Activated CD4-positive, CD25-positive, alpha-beta regulatory T cell treated with anti-CD3 and anti-CD28 coated beads, Interleukin-2, amount 50 U/mL, for 24 hours (primary cell): ENCODE data around the gene VMAC.
"Not testable (repeated sequence)": the region's sequence is repeated elsewhere in the genome, so short reads cannot be mapped to it uniquely, and the experiment has no call there.

ENCODE experiments used
- ATAC-seq, 2 donors: fragments of 150-1000 bp; cut with Tn5 transposase; one replicate each; pipeline ENCODE4 v1.10.0; 2021; ENCODE audit warnings: mild to moderate bottlenecking in 1 of 2, moderate library complexity in 1 of 2

VMAC gene

DNA sequence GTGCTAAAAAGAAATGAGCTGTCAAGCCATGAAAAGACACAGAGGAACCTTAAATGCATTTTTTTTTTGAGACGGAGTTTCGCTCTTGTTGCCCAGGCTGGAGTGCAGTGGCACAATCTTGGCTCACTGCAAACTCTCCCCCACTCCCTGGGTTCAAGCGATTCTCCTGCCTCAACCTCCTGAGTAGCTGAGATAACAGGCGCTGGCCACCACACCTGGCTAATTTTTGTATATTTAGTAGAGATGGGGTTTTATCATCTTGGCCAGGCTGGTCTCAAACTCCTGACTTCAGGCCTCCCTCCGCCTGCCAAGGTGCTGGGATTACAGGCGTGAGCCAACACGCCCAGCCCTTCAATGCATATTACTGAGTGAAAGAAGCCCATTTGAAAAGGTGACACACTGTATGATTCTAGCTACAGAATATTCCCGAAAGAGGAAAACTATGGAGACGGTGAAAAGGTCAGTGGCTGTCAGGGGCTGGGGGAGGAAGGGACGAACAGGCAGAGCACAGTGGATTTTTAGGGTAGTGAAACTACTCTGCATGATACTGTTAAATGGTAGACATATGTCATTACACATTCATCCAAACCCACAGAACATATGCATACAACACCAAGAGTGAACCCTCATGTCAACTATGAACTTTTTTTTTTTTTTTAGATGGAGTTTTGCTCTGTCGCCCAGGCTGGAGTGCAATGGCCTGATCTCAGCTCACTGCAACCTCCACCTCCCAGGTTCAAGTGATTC is 20.4 kb upstream of the VMAC start:
- ATAC-seq: not testable (repeated sequence)

DNA sequence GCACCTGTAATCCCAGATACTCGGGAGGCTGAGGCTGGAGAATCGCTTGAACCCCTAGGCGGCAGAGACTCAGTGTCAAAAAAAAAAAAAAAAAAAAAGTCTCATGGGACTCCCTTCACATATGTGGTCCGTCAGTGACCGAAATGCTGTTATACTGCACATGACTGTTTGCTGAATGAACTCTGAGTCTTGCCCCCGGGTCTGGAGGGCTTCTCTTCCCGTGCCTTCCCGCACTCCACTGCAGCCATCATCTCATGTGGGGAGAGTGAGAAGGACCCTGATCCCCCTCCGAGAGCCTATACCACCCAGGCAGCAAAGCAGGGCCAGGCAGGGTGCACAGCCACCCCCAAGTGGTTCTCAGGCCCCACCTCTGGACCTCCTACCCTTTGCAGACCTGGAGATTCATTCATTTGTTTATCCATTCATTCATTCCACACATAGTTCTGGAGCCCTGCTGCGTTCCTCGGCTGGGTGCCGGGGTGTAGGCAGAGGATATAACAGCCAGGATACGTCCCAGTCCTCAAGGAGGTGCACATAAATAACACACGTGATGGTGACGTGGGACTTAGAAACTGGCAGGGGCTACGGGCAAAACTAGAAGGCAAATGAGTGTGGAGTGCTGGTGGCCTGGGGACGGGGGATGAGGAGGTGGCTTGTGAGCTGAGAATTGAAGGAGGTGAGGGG is 15.2 kb upstream of the VMAC start:
- no peak for ATAC-seq

DNA sequence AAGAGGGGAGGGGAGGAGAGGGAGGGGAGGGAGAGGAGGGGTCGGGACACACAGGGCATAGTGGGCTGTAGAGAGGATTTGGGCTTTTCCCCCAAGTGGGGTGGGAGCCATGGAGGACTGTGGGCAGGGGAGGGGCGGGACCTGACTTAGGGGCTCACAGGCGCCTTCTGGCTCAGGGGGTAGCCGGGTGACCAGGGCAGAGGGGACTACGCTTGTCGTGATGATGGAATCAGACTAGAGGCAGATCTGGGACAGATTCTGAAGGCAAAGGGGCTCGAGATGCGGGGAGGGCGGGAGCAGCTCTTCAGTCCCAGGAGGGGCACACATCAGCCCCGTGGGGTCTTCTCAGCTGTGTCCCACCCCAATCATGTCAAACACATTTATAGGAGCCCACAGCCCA is 14.6 kb upstream of the VMAC start:
- ATAC-seq: peak in 1 of 2 donors; percentile 9

DNA sequence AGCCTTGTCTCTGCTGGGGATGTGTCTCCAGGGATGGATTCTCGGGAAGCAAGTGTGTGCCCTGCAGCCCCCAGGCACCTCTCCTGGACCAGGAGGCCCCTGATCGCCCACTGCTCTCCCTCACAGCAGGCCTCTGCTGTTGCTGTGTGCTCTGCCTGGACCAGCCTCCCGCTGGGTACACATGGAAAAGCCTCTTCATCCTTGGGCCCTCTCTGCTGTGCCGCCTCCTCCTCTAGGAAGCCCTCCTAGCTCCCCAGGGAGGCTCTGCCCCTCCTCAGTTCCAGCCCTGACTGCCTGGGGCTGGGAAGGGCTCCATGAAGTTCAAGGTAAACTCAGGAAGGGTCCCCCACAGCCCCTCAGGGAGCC is 13.1 kb upstream of the VMAC start:
- ATAC-seq: no peak

DNA sequence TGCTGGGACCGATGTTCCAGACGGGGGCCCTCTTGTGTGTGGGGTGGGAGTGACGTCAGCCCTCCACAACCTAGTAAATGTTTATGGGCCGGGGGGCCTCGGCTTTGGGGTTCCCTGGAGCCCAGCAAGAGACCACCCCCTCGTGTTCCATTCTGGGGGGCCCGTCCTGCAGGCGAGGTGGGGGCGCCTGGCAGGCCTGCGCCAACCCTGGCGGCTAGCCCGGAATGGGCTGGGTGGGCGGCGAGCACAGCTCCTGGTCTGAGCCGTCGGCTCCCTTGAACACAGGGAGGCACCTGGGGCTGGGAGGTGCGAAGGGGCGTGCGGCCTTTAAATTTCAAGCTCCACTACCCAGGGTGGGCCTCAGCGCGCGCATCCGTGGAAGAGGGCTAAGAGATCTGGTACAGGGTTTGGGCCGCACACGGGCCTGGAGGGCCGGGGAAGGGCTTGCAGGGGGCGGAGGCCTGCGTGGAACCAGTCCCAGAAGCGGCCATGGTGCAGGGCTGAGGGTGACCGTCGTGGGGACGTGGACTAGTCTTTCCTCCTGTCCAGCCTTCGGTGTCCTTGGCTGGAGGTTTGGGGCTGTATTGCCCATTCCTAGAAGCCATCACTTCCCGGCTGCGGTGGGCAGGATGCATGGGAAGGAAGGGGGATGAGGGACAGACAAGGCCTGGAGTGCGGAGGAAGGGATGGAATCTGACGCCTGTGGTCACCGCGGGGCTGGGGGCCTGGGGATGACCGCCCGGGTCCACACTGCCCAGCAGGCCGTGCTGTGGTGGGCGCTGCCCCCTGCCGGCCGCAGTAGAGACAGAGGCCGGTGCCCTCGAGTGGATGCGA is 12.5 kb upstream of the VMAC start:
- ATAC-seq: peak in 1 of 2 donors; percentile 5

DNA sequence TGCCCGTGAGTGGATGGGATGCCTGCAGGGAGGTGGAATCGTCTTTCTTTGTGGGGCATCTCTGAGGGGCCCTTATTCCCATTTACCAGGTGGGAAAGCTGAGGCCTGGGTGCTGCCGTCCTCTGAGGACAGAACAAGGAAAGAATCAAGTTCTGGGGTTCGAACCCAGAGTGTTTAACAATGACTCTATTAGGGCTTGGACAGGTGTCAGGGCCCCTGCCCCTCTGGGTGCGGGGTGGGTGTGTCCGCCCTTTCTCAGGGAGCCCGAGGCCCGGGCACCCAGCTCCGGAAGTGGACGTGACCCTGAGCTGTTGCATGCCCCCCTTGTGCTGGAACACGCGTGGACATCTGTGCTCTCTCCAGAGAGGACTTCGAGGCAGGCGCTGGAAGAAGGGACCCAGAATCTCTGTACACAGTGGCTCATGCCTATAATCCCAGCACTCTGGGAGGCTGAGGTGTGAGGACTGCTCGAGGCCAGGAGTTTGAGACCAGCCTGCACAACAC is 11.8 kb upstream of the VMAC start:
- ATAC-seq: no peak

DNA sequence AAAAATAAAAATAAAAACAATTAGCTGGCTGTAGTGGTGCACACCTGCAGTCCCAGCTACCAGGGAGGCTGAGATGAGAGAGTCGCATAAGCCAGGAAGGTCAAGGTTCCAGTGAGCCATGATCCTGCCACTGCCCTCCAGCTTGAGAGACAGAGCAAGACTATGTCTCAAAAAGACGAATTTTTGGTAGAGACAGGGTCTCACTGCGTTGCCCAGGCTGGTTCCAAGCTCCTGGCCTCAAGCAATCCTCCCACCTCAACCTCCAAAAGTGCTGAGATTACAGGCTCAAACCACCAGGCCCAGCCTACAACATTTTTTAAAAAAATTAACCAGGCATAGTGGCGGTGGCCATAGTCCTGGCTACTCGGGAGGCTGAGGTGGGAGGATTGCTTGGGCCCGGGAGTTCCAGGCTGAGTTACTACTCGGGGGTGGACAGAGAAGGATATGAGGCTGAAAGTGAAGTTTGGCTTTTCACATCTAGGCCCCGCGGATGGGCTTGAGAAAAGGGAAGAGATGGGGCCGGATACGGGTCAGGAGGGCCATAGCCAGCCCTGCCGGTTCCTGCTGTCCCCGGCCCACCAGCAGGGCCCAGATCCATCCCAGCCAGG is 11.3 kb upstream of the VMAC start:
- ATAC-seq: no peak

DNA sequence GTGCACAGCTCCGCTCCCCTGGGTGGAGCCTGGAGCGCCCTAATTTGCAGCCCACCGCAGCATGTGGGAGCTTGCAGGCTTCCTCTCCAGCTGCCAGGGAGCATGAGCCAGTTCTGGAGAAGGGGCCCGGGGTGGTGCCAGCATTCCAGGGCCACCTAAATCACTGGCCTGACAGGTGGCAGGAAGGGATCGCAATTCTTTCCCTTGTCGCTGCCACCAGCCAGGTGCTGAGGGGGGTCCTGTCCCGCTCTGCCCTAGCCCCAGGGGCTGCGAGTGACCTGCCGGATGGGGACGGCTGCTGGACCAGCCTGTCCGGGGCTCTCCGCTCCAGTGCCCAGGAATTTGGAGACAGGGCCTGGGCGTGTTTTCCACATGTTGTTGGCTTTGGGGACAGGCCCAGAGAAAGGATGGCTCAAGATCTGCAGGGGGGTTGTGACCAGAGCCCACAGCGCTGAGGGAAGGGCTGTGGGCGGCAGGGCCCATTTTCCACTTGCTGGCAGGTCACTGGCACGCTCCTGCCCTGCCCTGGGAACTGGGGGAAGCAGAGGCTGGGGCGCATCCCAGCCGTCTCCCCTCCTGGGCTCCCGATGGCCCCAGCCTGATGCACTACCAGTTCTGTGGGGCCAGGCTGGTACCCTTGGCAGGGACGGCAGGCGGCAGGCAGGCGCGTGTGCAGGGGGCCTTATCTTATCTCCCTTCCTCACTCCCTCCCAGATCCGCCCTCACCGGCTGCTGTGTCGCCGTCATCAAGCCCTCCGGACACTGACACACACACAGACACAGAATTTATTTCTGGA is 10.6 kb upstream of the VMAC start:
- ATAC-seq: no peak

DNA sequence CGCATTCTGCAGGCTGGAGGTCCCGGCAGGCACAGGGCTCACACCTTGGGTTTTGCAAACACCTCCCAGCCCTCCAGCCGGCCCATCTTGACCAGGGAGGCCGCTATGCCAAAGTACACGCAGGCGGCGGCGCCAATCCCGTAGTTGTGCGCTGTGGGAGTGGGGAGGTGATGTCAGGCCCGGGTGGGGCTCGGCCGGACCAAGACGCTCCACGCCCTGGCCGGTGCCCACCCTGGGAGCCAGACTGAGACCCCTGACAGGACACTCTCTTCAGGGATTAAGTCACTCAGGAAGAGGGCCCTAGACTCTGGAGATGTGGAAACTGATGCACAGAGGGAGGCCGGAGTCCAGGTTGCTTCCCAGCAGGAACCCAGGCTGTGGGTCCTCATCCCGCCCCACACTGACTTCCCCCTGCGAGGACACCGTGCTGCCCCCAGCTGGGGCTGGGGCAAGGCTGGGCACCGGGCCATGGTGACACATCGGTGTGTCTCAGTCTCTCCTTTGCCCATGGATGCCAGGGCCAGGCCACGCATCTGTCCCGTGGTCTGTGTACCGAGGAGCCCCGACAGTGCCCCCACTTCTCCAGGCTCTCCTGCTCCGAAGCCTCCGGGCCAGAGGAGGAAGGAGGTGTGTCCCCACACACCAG is 9.8 kb upstream of the VMAC start:
- ATAC-seq: no peak

DNA sequence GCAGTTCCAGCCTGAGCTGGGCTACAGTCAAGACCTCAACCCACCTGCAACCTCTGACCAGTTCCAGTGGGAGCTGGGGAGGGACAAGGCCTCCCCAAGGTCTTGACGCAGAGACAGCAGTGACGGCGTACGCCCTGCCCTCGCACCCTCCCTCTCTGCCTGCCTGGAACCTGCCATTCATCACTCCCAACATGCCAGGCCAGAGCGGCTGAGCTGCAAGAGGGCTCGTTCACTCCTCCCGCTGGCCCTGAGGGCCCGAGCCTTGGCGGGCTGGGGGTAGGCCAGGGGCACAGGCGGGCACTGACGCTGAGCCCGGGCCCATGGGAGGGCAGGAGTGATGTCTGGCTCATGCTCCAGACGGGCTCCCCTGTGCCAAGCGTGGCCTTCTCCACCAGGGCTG is 9.3 kb upstream of the VMAC start:
- no peak for ATAC-seq

DNA sequence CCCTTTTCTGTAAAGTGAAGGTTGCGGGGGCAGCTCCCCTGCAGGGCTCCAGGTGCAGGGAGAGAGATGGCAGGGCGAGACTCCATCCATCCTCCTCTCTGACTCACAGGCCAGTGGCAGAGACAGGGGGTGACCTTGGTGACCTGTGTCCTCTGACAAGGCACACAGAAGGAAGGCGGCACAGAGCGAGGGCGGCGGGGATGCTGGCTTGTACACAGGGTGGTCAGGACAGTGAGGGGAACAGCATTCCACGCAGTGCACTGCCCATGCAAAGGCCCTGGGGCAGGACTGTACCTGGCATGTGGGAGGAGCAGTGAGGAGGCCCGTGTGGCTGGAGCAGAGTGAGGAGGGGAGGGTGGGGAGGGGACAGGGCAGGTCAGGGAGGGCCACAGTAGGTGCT is 8.8 kb upstream of the VMAC start:
- ATAC-seq: no peak

DNA sequence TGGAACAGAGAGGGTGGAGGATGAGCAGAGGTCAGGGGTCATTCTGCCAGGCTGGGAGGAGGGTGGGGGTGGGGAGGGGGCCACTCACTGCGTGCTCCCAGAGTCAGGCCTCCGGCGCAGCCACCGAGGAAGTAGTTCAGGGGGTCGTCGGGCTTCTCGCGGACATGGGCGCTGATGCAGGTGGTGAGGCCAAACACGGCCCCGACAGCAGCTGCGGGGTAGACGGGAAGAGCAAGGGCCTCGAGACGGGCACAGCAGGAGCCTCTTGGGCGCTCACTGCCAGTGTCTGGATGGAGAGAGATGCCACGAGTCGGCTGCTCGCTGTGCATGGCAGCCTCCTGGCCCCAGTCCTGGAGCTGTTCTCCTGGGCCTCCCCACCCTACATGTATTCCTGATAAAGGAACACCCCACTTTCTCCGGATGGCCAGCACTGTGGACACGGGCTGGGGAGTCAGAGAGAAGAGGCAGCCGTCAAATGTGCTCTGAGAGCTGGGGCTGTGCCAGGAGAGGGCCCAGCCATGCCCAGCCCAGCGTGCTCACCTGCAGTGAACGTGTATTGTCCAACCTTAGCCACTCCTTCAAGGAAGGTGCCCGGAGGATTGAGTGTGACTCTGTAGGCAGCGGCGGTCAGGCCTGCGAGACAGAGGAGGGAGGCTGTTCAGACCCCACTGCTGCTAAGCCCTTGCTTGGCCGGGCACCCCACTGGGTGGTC is 8.2 kb upstream of the VMAC start:
- ATAC-seq: no peak

DNA sequence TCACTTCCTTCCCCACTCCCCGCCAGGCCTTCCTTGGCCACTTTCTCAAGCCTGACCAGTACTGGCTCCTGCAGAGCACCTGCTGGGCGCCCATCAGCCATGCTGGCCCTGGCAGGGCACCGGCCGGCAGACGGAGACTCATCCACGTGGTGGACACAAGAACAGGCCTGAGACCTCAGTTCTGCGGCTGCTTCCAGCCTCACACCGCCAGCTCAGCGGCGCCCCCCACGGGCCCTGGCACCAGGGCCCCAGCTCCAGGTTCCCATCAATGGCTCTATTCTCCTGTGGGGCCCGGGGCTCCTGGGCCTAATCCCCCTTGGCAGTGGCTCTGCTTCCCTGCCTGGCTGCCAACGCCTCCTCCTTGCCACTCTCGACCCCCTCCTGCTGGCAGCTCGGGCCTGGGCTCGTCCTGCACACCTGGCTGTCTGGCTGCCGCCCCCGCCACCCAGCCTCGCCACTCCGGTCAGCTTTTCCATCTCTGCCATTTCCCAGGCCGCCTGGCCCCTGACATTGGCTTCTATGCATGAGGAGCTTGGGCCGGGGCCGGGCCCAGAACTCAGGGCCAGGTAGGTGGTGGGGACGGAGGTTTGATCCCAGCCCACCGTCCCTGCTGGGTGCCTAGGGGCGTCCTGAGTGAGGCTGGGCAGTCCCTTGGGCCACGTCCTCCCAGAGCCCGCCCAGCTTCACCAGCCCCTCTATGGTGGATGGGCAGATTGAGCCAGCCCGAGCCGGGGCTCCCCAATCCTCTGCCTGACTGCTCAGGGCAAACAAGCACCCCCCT is 7.3 kb upstream of the VMAC start:
- no peak for ATAC-seq

DNA sequence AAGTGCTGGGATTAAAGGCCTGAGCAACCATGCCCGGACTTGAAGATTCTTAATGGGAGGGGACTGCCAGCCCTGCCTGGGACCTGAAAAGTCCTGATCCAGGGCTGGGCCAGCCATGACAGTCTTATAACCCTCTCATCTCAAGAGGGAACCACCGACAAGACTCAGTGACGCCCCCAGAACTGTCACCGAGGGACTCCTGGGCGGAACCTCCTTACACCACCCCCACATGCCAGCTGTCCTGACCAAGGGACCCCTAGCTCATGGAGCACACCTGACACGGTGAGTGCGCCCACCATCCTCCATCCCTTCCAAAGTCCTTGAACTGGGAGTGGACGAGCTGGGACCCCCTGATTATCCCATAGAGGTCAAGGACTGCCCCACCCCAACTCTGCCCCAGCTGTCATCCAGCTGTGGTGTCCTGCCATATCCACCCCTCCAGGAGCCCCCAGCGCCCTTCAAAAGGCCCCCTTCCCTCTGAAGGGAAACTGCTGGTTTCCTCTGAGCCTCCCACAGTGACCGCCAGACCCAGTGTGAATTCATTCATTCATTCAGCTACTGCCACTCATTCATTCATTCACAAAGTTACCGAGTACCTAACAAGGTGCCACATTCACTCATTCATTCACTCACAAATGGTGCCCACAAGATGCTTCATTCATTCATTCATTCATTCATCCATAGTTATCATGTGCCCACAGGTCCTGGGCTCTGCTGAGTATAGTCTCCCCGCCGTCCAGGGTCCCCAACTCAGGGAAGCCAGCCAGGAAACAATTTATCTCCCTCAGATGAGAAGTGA is 4.7 kb upstream of the VMAC start:
- no peak for ATAC-seq

DNA sequence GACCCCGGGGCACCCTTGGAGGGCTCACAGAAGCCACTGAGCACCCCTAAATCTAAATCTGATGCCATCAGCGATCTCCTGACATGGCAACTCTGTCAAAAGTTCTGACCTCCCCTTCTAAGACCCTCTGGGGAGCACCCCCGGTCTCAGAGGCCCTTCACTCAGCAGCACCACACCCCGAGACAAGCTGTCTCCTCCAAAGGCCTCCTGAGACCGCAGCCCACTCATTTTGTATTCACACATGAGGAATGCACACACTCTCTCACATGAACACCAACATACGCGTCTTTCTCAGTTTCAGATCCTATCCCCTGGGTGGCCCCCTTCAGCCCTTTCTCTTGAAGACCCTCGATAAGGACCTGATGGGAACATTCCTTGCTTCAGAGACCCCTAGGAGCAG is 3.7 kb upstream of the VMAC start:
- no peak for ATAC-seq

DNA sequence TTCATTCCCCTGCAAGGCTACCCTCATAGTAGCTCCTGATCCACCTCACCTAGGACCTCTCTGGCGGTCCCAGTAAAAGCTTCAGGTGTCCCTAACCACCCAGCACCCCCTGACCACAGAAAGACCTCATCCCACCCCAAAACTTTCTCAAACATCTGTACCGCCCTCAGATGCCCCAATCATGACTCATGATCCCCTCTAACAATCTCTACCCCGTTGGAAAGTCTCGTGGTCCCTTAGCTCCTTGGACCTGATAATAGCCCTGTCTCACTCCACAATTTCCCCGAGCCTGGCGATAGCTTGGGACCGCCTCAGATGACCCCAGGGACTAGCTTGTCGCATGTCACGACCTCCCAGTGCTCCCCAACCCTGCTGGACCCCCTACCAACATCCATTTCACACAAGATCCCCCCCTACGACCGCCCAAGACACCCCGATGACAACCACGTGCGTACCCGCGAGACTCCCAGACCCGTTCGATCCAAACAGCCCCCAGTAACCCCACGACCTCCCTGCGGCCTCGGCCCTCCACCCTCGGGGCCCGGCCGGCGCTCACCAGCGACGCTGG is 1.5 kb upstream of the VMAC start:
- ATAC-seq: no peak

DNA sequence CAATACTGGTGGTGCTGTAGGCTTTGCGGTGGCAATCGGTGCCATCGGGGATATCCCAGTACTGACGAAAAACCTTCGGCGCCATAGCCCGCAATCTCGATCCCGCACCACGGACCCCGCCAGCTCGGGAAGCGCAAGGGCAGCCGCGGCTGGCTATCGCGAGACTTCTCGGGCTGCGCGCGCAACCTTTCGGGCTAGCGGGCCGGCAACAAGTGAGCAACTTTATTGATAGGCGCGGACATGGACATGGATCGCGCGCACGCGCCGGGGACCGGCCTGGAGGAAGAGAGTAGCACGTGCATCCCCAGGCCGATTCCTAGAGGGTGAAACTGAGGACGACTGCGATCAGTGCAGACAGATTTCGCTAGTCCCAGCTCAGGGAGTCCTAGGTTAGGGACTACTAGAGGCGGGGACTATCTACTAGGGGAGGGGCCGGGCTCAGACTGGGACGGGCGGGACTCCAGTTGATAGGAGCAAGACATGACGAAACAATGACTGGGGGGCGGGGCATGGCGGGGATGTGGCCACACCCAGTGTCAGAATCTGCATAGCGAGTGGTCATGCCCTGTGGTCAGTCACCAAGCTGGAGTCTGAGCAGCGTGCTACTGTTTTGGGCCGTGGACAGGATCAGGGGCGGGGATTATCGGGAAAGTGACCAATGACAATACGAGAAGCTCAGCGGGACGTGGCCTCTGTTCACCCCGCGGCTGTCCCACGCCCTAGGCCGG is 884 bp upstream of the VMAC start, which contains the start of gene NDUFA11:
NDUFA11 (minus strand) TSS at position 167 of the 728 bp plus-strand sequence; CDS start at position 85, 82 bp downstream.
- peak; percentile 47 to 50 for ATAC-seq
